ENCODE data around the gene CRYAB. TPM values are rescaled to one million over a fixed set of nuclear protein-coding genes. Genes with fewer than 3 reads are reported as not detected.

Gene CRYAB
- total RNA-seq, 3 donors from 2014 or later (not counting 1 experiment from before 2014, with no cell fraction given): not detected

- TF ChIP-seq CTCF (IDR thresholded peaks at IDR 0.05): no peak
- Histone ChIP-seq H3K4me1 (ENCODE audit: control insufficient read depth, insufficient read depth, low read length) (peaks cover 9% of the 10 kb centered on the region), H3K36me3 (ENCODE audit: control insufficient read depth, insufficient read depth, low read length) (peaks cover 20% of the 10 kb centered on the region), H3K4me3 (ENCODE audit: low read length) (no peak overlapping the region), H3K27ac (ENCODE audit: low read length) (no peak overlapping the region), H3K9me3 (ENCODE audit: control insufficient read depth, insufficient read depth, low read length) (no peaks in the 10 kb centered on the region), H3K27me3 (ENCODE audit: control insufficient read depth, insufficient read depth, low read length) (no peaks in the 10 kb centered on the region)
- 100% methylated on average over 1 of the region's 1 CpG for WGBS (ENCODE audit: insufficient coverage)
- intact Hi-C loops (cut with micrococcal nuclease): loop anchor here (2.0 kb wide), 2 partner anchors 103 to 205 kb away; partner anchors contain the start of genes NKAPD1, PIH1D2 and PPP2R1B
- Mint-ChIP-seq H3K27me3 (ENCODE audit: low read depth in 2 of 2) (no peaks in the 10 kb centered on the region), H3K4me3 (no peak overlapping the region), H3K36me3 (no peaks in the 10 kb centered on the region), H3K4me1 (peaks cover 14 to 19% of the 10 kb centered on the region in 2 donors), H3K9me3 (no peaks in the 10 kb centered on the region), H3K27ac (peak overlapping the region; percentile 86 to 94)
- ATAC-seq: no peak
- no peak for DNase-seq
Measured at GRCh38 chr11:111870113-111870512, 41.5 kb downstream of the CRYAB start.

- 100% methylated on average over 2 of the region's 3 CpGs for WGBS (ENCODE audit: insufficient coverage)
- H3K4me1 ChIP-seq (ENCODE audit: control insufficient read depth, insufficient read depth, low read length): no peaks in the 10 kb centered on the region
- Mint-ChIP-seq H3K36me3 (peaks cover 30% of the 10 kb centered on the region), H3K27ac (no peak overlapping the region), H3K9me3 (no peaks in the 10 kb centered on the region), H3K4me3 (no peak overlapping the region), H3K27me3 (ENCODE audit: low read depth in 2 of 2) (no peaks in the 10 kb centered on the region), H3K4me1 (peaks cover 0 to 3% of the 10 kb centered on the region in 2 donors)
- H3K9me3 ChIP-seq (ENCODE audit: control insufficient read depth, insufficient read depth, low read length): no peaks in the 10 kb centered on the region
- intact Hi-C loops (cut with micrococcal nuclease): no loop called here
- ATAC-seq (no peak), DNase-seq (no peak)
- H3K36me3 ChIP-seq (ENCODE audit: control insufficient read depth, insufficient read depth, low read length): peaks cover 37% of the 10 kb centered on the region
- TF ChIP-seq CTCF (IDR thresholded peaks at IDR 0.05): no peak
- no peaks in the 10 kb centered on the region for H3K27me3 ChIP-seq (ENCODE audit: control insufficient read depth, insufficient read depth, low read length)
- no peak overlapping the region for H3K4me3 ChIP-seq (ENCODE audit: low read length)
- H3K27ac ChIP-seq (ENCODE audit: low read length): no peak overlapping the region
Measured at GRCh38 chr11:111860257-111860656, 51.3 kb downstream of the CRYAB start.

Other genes with a start within 250 kb of the CRYAB start
- 10 to 100 TPM; 32.6 to 41.4 (median 40.8) TPM for gene PPP2R1B, start 145.4 kb downstream of the CRYAB start, total RNA-seq
- gene ALG9, start 40.2 kb downstream of the CRYAB start, total RNA-seq: 10 to 100 TPM; 30.6 to 37.1 (median 35.4) TPM
- 1 to 10 TPM; 2.0 to 4.0 (median 3.3) TPM for gene FDXACB1, start 32.6 kb downstream of the CRYAB start, total RNA-seq
- 1 to 10 TPM; 5.9 to 9.2 (median 7.6) TPM for gene CFAP68, start 32.2 kb downstream of the CRYAB start, total RNA-seq
- gene HSPB2, start 964 bp upstream of the CRYAB start, total RNA-seq: not detected
- gene C11orf52, start 7.1 kb upstream of the CRYAB start, total RNA-seq: not detected
- gene DIXDC1, start 25.6 kb upstream of the CRYAB start, total RNA-seq: 1 to 10 TPM in 1 of 3 donors, under 1 TPM in 2; 0.26 to 1.0 (median 0.57) TPM
- gene DLAT, start 113.6 kb upstream of the CRYAB start, total RNA-seq: 10 to 100 TPM; 12.6 to 16.2 (median 15.5) TPM
- not detected for gene PIH1D2, start 162.2 kb upstream of the CRYAB start, total RNA-seq
- 10 to 100 TPM; 12.6 to 14.9 (median 13.3) TPM for gene NKAPD1, start 162.5 kb upstream of the CRYAB start, total RNA-seq
- gene TIMM8B, start 175.0 kb upstream of the CRYAB start, total RNA-seq: 10 to 100 TPM; 14.6 to 17.8 (median 17.0) TPM
- gene SDHD, start 175.1 kb upstream of the CRYAB start, total RNA-seq: 10 to 100 TPM; 46.8 to 55.0 (median 52.3) TPM

Data from natural killer cell (primary cell).